Astrocyte (in vitro differentiated cells and primary cell): ENCODE results near the gene ADGRL1. TPM values are rescaled to one million over a fixed set of nuclear protein-coding genes. Genes with fewer than 3 reads are reported as not detected.

Experiments used
- DNase-seq: peaks from one replicate; pipeline ENCODE4 v3.0.0-alpha.2; 2010; ENCODE audit warnings: low read depth
- FAIRE-seq: peaks from 2 replicates; lab custom pipeline; 2011; peaks lifted over from hg19 to GRCh38; lab: Jason Lieb, UNC
- H2AFZ ChIP-seq: 2 replicates; pipeline ENCODE4 v1.6.0; 2012; ENCODE audit warnings: low read depth, low read length, inconsistent platforms
- H3K27ac ChIP-seq: 2 replicates; pipeline ENCODE4 v1.5.1; 2011; ENCODE audit warnings: low read depth, low read length, inconsistent platforms
- H3K27me3 ChIP-seq: 2 replicates; pipeline ENCODE4 v1.6.0; 2011; ENCODE audit warnings: low read length, inconsistent platforms; ENCODE audit not compliant: insufficient read depth
- H3K36me3 ChIP-seq: 2 replicates; pipeline ENCODE4 v1.5.1; 2011; ENCODE audit warnings: low read length, inconsistent platforms; ENCODE audit not compliant: insufficient read depth
- H3K4me1 ChIP-seq: 2 replicates; pipeline ENCODE4 v1.5.1; 2011; ENCODE audit warnings: low read length, inconsistent platforms; ENCODE audit not compliant: insufficient read depth
- H3K4me2 ChIP-seq: 2 replicates; pipeline ENCODE4 v1.6.0; 2012; ENCODE audit warnings: low read length, inconsistent platforms
- H3K4me3 ChIP-seq: 2 replicates; pipeline ENCODE4 v1.5.1; 2011; ENCODE audit warnings: low read depth, mild to moderate bottlenecking, low read length, inconsistent platforms; ENCODE audit not compliant: insufficient read depth
- H3K79me2 ChIP-seq: 2 replicates; pipeline ENCODE4 v1.6.0; 2012; ENCODE audit warnings: mild to moderate bottlenecking, low read length, inconsistent platforms; ENCODE audit not compliant: insufficient read depth
- H3K9ac ChIP-seq: 2 replicates; pipeline ENCODE4 v1.6.0; 2012; ENCODE audit warnings: mild to moderate bottlenecking, low read length, inconsistent platforms
- H3K9me3 ChIP-seq: 2 replicates; pipeline ENCODE4 v1.5.1; 2012; ENCODE audit warnings: low read depth, mild to moderate bottlenecking, low read length, inconsistent platforms; ENCODE audit not compliant: insufficient read depth
- H4K20me1 ChIP-seq: 2 replicates; pipeline ENCODE4 v1.6.0; 2012; ENCODE audit warnings: low read length, inconsistent platforms; ENCODE audit not compliant: insufficient read depth
- H3K27ac Mint-ChIP-seq: one replicate; pipeline ENCODE4 v1.8.0; 2021; ENCODE audit warnings: mild to moderate bottlenecking, mixed read lengths; ENCODE audit not compliant: unreplicated experiment
- H3K27me3 Mint-ChIP-seq: one replicate; pipeline ENCODE4 v1.8.0; 2021; ENCODE audit warnings: low read depth, mixed read lengths; ENCODE audit not compliant: unreplicated experiment
- H3K36me3 Mint-ChIP-seq: one replicate; pipeline ENCODE4 v1.8.0; 2021; ENCODE audit warnings: low read depth, mixed read lengths; ENCODE audit not compliant: unreplicated experiment
- H3K4me1 Mint-ChIP-seq: one replicate; pipeline ENCODE4 v1.8.0; 2021; ENCODE audit warnings: low read depth, mixed read lengths; ENCODE audit not compliant: unreplicated experiment
- H3K4me3 Mint-ChIP-seq: one replicate; pipeline ENCODE4 v1.8.0; 2021; ENCODE audit warnings: mild to moderate bottlenecking, moderate library complexity, mixed read lengths; ENCODE audit not compliant: unreplicated experiment
- H3K9me3 Mint-ChIP-seq: one replicate; pipeline ENCODE4 v1.8.0; 2021; ENCODE audit warnings: mild to moderate bottlenecking, mixed read lengths; ENCODE audit not compliant: unreplicated experiment
- EZH2 ChIP-seq: IDR thresholded peaks from 2 replicates; pipeline ENCODE4 v1.6.1; 2012; ENCODE audit warnings: mild to moderate bottlenecking, low read length, inconsistent platforms; ENCODE audit not compliant: insufficient read depth
- total RNA-seq: library from RNA; stranded (reverse); gene quantifications from 2 replicates; pipeline ENCODE4 v1.2.1, GENCODE V29; 2021
- TF ChIP-seq, protein P1 (sequence below): IDR thresholded peaks from 2 replicates; pipeline ENCODE4 v1.5.1; 2011; ENCODE audit warnings: low read depth, mild to moderate bottlenecking, inconsistent platforms, low read length, moderate library complexity; ENCODE audit not compliant: insufficient read depth

Gene ADGRL1
- total RNA-seq, 1 donor from 2014 or later = 40.9 TPM

DNA sequence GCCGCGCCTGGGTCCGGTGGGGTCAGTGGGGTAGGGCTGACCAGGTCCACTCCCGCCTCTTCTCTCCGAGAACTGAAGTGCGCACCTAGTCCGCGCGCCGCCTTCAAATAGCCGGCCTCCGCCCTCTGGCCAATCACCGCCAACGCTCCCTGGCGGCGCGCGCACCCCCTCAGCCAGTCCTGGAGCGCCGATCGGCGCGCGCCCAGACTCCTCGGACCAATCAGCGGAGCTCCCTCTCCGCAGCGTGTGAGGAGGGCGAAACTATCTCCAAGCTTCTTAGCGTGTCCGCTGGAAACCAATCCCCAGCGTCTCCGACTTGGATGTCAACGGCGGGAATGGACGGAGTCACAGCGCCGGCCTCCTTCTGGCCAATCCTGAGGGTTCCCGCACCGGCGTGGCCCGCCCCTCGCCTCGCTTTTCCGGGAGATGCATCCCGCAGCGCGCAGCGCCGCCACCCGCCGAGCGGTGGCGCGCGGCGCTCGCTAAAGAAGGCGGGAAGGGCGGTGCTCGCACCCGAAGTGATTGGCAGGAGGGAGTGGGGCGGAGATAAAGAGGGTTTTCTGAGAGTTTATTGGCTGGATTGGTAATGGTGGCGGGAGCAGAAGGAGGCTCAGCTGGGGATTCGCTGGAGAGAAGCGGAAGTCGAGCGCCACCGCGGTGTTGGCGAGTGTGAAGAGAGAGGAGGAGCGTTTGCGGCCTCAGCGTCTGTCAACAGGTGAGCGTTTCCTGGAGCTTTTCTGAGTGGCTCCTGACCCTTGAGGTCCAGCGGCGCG is 69.3 kb downstream of the ADGRL1 start, which contains the start of gene ASF1B:
Gene ASF1B (minus strand): TSS at position 81 of the 773 bp plus-strand sequence. CDS start 133 bp downstream, outside the sequence.
- Histone ChIP-seq H4K20me1 (no peaks in the 10 kb centered on the region), H3K27ac (peak within 1 kb of the TSS; percentile 81), H3K9me3 (no peaks in the 10 kb centered on the region), H3K4me3 (peak within 1 kb of the TSS; percentile 68), H3K4me2 (peak within 1 kb of the TSS; percentile 90), H3K79me2 (peaks cover 18% of the 10 kb centered on the region), H2AFZ (peak within 1 kb of the TSS; percentile 98), H3K36me3 (no peaks in the 10 kb centered on the region), H3K9ac (peak within 1 kb of the TSS; percentile 84), H3K4me1 (peaks cover 8% of the 10 kb centered on the region), H3K27me3 (no peaks in the 10 kb centered on the region)
- DNase-seq (peak; percentile 100), FAIRE-seq (no peak)
- Mint-ChIP-seq H3K9me3 (no peaks in the 10 kb centered on the region), H3K4me1 (peaks cover 8% of the 10 kb centered on the region), H3K4me3 (peak within 1 kb of the TSS; percentile 90), H3K27me3 (no peaks in the 10 kb centered on the region), H3K36me3 (no peaks in the 10 kb centered on the region), H3K27ac (peak within 1 kb of the TSS; percentile 93)
- TF ChIP-seq EZH2 = no peak
- TF ChIP-seq, protein P1, sequence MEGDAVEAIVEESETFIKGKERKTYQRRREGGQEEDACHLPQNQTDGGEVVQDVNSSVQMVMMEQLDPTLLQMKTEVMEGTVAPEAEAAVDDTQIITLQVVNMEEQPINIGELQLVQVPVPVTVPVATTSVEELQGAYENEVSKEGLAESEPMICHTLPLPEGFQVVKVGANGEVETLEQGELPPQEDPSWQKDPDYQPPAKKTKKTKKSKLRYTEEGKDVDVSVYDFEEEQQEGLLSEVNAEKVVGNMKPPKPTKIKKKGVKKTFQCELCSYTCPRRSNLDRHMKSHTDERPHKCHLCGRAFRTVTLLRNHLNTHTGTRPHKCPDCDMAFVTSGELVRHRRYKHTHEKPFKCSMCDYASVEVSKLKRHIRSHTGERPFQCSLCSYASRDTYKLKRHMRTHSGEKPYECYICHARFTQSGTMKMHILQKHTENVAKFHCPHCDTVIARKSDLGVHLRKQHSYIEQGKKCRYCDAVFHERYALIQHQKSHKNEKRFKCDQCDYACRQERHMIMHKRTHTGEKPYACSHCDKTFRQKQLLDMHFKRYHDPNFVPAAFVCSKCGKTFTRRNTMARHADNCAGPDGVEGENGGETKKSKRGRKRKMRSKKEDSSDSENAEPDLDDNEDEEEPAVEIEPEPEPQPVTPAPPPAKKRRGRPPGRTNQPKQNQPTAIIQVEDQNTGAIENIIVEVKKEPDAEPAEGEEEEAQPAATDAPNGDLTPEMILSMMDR = peak; percentile 72

DNA sequence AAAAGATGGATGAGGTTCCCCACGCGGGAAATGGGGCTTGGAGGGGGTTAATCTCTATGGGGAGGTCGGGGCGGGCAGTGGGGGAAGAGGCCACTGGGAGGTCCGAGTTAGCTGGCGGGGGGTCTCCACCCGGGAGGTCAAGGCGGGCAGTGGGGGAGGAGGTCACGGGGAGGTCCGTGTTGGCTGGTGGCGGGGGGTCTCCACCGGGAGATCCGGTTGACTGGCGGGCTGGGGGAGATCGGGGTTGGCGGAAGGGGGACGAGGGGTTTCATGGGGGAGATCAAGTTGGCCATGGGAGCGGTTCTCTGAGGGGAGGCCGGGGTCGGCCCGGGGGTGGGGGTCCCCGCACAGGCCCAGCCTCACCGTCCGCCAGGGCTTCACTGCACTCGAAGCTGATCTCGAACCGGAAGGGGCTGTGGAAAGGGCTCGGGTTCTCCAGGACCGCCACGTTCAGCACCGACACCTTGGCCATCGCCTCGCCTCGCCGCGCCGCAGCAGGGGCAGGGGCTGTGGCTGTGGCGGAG is 69.9 kb downstream of the ADGRL1 start:
- Histone ChIP-seq H3K27me3 (no peaks in the 10 kb centered on the region), H4K20me1 (no peaks in the 10 kb centered on the region), H3K36me3 (no peaks in the 10 kb centered on the region), H2AFZ (peak overlapping the region; percentile 98), H3K4me1 (peaks cover 8% of the 10 kb centered on the region), H3K9ac (peak overlapping the region; percentile 68), H3K27ac (no peak overlapping the region), H3K4me3 (peak overlapping the region; percentile 68), H3K9me3 (no peaks in the 10 kb centered on the region), H3K4me2 (peak overlapping the region; percentile 90), H3K79me2 (peaks cover 18% of the 10 kb centered on the region)
- no peaks in the 10 kb centered on the region for H3K27me3 Mint-ChIP-seq
- H3K4me3 Mint-ChIP-seq = peak overlapping the region; percentile 74
- no peaks in the 10 kb centered on the region for H3K9me3 Mint-ChIP-seq
- no peak overlapping the region for H3K27ac Mint-ChIP-seq
- H3K4me1 Mint-ChIP-seq = peaks cover 8% of the 10 kb centered on the region
- no peak for TF ChIP-seq EZH2
- TF ChIP-seq, protein P1 = no peak
- no peak for DNase-seq
- no peak for FAIRE-seq
- no peaks in the 10 kb centered on the region for H3K36me3 Mint-ChIP-seq
